ENCODE results near the gene SAP25. TPM values are rescaled to one million over a fixed set of nuclear protein-coding genes. Genes with fewer than 3 reads are reported as not detected.

Gene SAP25
- total and polyA plus RNA-seq, 2 of the 8 experiments (the other 6 are each of a cell fraction or from before 2014, with no cell fraction given) = 3.6 to 5.8 TPM

- Histone ChIP-seq H3K23me2 (ENCODE audit: low read depth, low read length) (no peaks in the 10 kb centered on the region), H2BK20ac (ENCODE audit: low read length) (no peak overlapping the region), H2BK120ac (replicated peaks; ENCODE audit: low read depth, low read length) (no peak overlapping the region), H3K4me3 (ENCODE audit: extremely low read depth in 1 of 4, insufficient read depth in 2 of 4, low read depth in 3 of 4, low read length in 4 of 4) (no peak overlapping the region), H4K5ac (ENCODE audit: insufficient read length, low read depth, low read length) (no peak overlapping the region), H3K9ac (replicated peaks in 1 of 4; ENCODE audit: extremely low read depth in 1 of 4, low read depth in 3 of 4, low read length in 3 of 4) (no peak overlapping the region), H2AFZ (ENCODE audit: low read length) (no peak overlapping the region), H2AK5ac (ENCODE audit: low read depth, low read length) (no peak overlapping the region), H2BK5ac (ENCODE audit: low read depth, low read length) (no peak overlapping the region), H4K91ac (replicated peaks; ENCODE audit: insufficient read length, low read length) (no peak overlapping the region), H3K36me3 (ENCODE audit: control insufficient read depth in 2 of 4, insufficient read depth in 4 of 4, low read length in 3 of 4) (no peaks in the 10 kb centered on the region), H3K14ac (ENCODE audit: insufficient read length) (no peak overlapping the region), H4K20me1 (replicated peaks in 1 of 2; ENCODE audit: control insufficient read depth in 1 of 2, insufficient read depth in 2 of 2, low read length in 2 of 2) (no peaks in the 10 kb centered on the region), H3K4ac (replicated peaks; ENCODE audit: insufficient read length, low read depth, low read length) (no peak overlapping the region), H3K27ac (ENCODE audit: low read depth, low read length) (no peak overlapping the region), H2BK12ac (ENCODE audit: low read depth, low read length) (no peak overlapping the region), H3K56ac (replicated peaks; ENCODE audit: insufficient read length, low read depth, low read length) (no peak overlapping the region), H3K79me1 (ENCODE audit: low read depth, low read length) (no peaks in the 10 kb centered on the region), H3K79me2 (ENCODE audit: control insufficient read depth in 1 of 2, insufficient read depth in 2 of 2, low read length in 2 of 2) (no peaks in the 10 kb centered on the region), H3K4me2 (ENCODE audit: insufficient read depth in 1 of 2, low read depth in 2 of 2, low read length in 2 of 2) (no peak overlapping the region), H3K23ac (ENCODE audit: insufficient read length) (no peak overlapping the region), H3K4me1 (replicated peaks in 1 of 4; ENCODE audit: control insufficient read depth in 3 of 4, insufficient read depth in 4 of 4, low read length in 3 of 4) (no peaks in the 10 kb centered on the region), H3K27me3 (replicated peaks in 1 of 4; ENCODE audit: control insufficient read depth in 3 of 4, extremely low read depth in 1 of 4, insufficient read depth in 3 of 4, low read length in 3 of 4) (peaks cover 0 to 2% (median 1%) of the 10 kb centered on the region in 4 experiments; a peak in 3 of 7 replicates), H4K8ac (ENCODE audit: extremely low read depth, insufficient read depth, low read length) (no peak overlapping the region; the same call in 1 of the 2 replicates), H3K18ac (ENCODE audit: extremely low read depth, low read length) (no peak overlapping the region), H3K9me3 (ENCODE audit: insufficient read depth in 2 of 2, low read depth in 1 of 2, low read length in 1 of 2) (no peaks in the 10 kb centered on the region), H2BK15ac (ENCODE audit: low read length) (no peak overlapping the region)
- CTCF ChIA-PET (ENCODE audit: partially characterized antibody) = interaction anchor here (1.1 to 3.3 kb wide), 5 partner anchors 8 to 71 kb away, joined by 3 to 20 read pairs (median 6); partner anchors contain the start of genes FBXO24 and MOSPD3
- WGBS, 2 experiments (ENCODE audit: extremely low coverage in 1 of 2, insufficient coverage in 1 of 2, insufficient read length in 1 of 2, insufficient replicate concordance in 2 of 2, low coverage in 1 of 2, low lambda C conversion rate in 2 of 2, missing lambda C conversion rate in 1 of 2) = 94% methylated on average over 23 of the region's 23 CpGs; no CpG with 5 or more reads in 1 of the 2 experiments
- POLR2A ChIA-PET (ENCODE audit: partially characterized antibody) = interaction anchor here (1.1 to 2.2 kb wide), 4 partner anchors 8 to 19 kb away, joined by 4 to 9 read pairs (median 6); partner anchors contain the start of genes MOSPD3 and PCOLCE
- no peak for TF ChIP-seq CTBP2 (IDR thresholded peaks at IDR 0.05; ENCODE audit: borderline replicate concordance, insufficient read depth, insufficient read length, low read length)
- DNase-seq (ENCODE audit: low read depth in 1 of 2, low spot score in 2 of 2) (no peak), FAIRE-seq (no peak)
Observed at GRCh38 chr7:100620804-100621203, 47.1 kb upstream of the SAP25 start.
